ENCODE measurements around the gene NPY1R. TPM values are rescaled to one million over a fixed set of nuclear protein-coding genes. Genes with fewer than 3 reads are reported as not detected.
A peak's percentile ranks its signal among the peaks of the same experiment; 100 is the strongest.

NPY1R gene
- total and polyA plus RNA-seq, 4 donors = 11.6 to 24.4 (median 13.0) TPM

- H3K4me3 ChIP-seq (ENCODE audit: low read depth, low read length) = peak within 1 kb of the TSS; percentile 63
- H3K36me3 ChIP-seq (ENCODE audit: control insufficient read depth, insufficient read depth, low read length) = no peaks in the 10 kb centered on the region
- under 1% methylated on average over 55 of the region's 55 CpGs for WGBS (ENCODE audit: insufficient coverage)
- H3K27ac ChIP-seq (ENCODE audit: low read depth, low read length) = peak within 1 kb of the TSS; percentile 30
- no peaks in the 10 kb centered on the region for H3K9me3 ChIP-seq (ENCODE audit: control insufficient read depth, insufficient read depth, low read length)
- H3K4me1 ChIP-seq (ENCODE audit: control insufficient read depth, insufficient read depth, low read length) = peaks cover 14% of the 10 kb centered on the region
- peaks cover 16% of the 10 kb centered on the region for H3K27me3 ChIP-seq (ENCODE audit: control insufficient read depth, insufficient read depth, low read length)
- DNase-seq (ENCODE audit: low read depth in 4 of 6, low spot score in 6 of 6) = peak in 2 of 6 donors; percentile 55 to 78
Observed at GRCh38 chr4:163343604-163344146, 11.3 kb upstream of the NPY1R start, which contains the start of gene NPY5R. TSS of gene NPY5R (plus strand) at chr4:163343892. CDS start at chr4:163350274, 6,382 bp downstream.

GRCh38 chr4:163335384-163335783, 3.0 kb upstream of the NPY1R start:
- Histone ChIP-seq H3K4me3 (ENCODE audit: low read depth, low read length) (no peak overlapping the region), H3K9me3 (ENCODE audit: control insufficient read depth, insufficient read depth, low read length) (no peaks in the 10 kb centered on the region), H3K4me1 (ENCODE audit: control insufficient read depth, insufficient read depth, low read length) (peaks cover 15% of the 10 kb centered on the region), H3K36me3 (ENCODE audit: control insufficient read depth, insufficient read depth, low read length) (no peaks in the 10 kb centered on the region), H3K27me3 (ENCODE audit: control insufficient read depth, insufficient read depth, low read length) (peaks cover 8% of the 10 kb centered on the region), H3K27ac (ENCODE audit: low read depth, low read length) (no peak overlapping the region)
- 80% methylated on average over 1 of the region's 3 CpGs for WGBS (ENCODE audit: insufficient coverage)
- DNase-seq (ENCODE audit: low read depth in 4 of 6, low spot score in 6 of 6) = no peak

GRCh38 chr4:163331629-163332376, 593 bp downstream of the NPY1R start:
- peak in 2 of 6 donors; percentile 68 to 81 for DNase-seq (ENCODE audit: low read depth in 4 of 6, low spot score in 6 of 6)
- peaks cover 8% of the 10 kb centered on the region for H3K27me3 ChIP-seq (ENCODE audit: control insufficient read depth, insufficient read depth, low read length)
- 0% methylated on average over 58 of the region's 58 CpGs for WGBS (ENCODE audit: insufficient coverage)

GRCh38 chr4:163330916-163331628, 1.3 kb downstream of the NPY1R start:
- H3K36me3 ChIP-seq (ENCODE audit: control insufficient read depth, insufficient read depth, low read length) = no peaks in the 10 kb centered on the region

More at GRCh38 chr4:163331629-163332376, 593 bp downstream of the NPY1R start:
- Histone ChIP-seq H3K4me1 (ENCODE audit: control insufficient read depth, insufficient read depth, low read length) (peaks cover 15% of the 10 kb centered on the region), H3K27ac (ENCODE audit: low read depth, low read length) (peak overlapping the region; percentile 2), H3K9me3 (ENCODE audit: control insufficient read depth, insufficient read depth, low read length) (no peaks in the 10 kb centered on the region), H3K36me3 (ENCODE audit: control insufficient read depth, insufficient read depth, low read length) (no peaks in the 10 kb centered on the region), H3K4me3 (ENCODE audit: low read depth, low read length) (peak overlapping the region; percentile 72)

GRCh38 chr4:163317110-163317509, 15.3 kb downstream of the NPY1R start:
- no peak for DNase-seq (ENCODE audit: low read depth in 4 of 6, low spot score in 6 of 6)
- peaks cover 6% of the 10 kb centered on the region for H3K9me3 ChIP-seq (ENCODE audit: control insufficient read depth, insufficient read depth, low read length)
- H3K27ac ChIP-seq (ENCODE audit: low read depth, low read length) = no peak overlapping the region
- H3K4me1 ChIP-seq (ENCODE audit: control insufficient read depth, insufficient read depth, low read length) = no peaks in the 10 kb centered on the region
- WGBS (ENCODE audit: insufficient coverage) = 60% methylated on average over 1 of the region's 1 CpG
- no peaks in the 10 kb centered on the region for H3K27me3 ChIP-seq (ENCODE audit: control insufficient read depth, insufficient read depth, low read length)
- H3K4me3 ChIP-seq (ENCODE audit: low read depth, low read length) = no peak overlapping the region
- H3K36me3 ChIP-seq (ENCODE audit: control insufficient read depth, insufficient read depth, low read length) = no peaks in the 10 kb centered on the region

More at GRCh38 chr4:163330916-163331628, 1.3 kb downstream of the NPY1R start:
- DNase-seq (ENCODE audit: low read depth in 4 of 6, low spot score in 6 of 6) = peak in 2 of 6 donors; percentile 40 to 53
- Histone ChIP-seq H3K9me3 (ENCODE audit: control insufficient read depth, insufficient read depth, low read length) (no peaks in the 10 kb centered on the region), H3K4me1 (ENCODE audit: control insufficient read depth, insufficient read depth, low read length) (peaks cover 15% of the 10 kb centered on the region), H3K27ac (ENCODE audit: low read depth, low read length) (no peak overlapping the region), H3K27me3 (ENCODE audit: control insufficient read depth, insufficient read depth, low read length) (peaks cover 8% of the 10 kb centered on the region), H3K4me3 (ENCODE audit: low read depth, low read length) (peak overlapping the region; percentile 72)
- 38% methylated on average over 13 of the region's 16 CpGs for WGBS (ENCODE audit: insufficient coverage)

DNA sequence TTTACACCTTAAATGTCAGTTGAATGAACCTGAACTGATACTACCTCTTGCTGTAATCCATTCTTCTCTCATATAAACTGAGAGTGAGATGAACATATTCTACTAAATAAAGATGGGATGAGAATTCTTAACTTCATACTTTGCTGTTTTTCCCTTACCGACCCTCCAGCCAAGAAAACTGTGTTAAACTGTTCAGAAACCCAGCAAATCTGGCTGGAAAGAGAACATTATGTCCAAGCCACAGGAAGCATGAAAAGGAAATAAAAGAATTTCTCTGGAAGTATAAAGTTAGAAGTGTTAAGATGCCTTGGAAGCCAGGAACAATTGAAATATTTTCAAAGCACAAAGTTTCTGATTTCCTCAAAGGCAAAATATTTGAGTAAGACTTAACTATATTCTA, 22.9 kb downstream of the NPY1R start:
- Histone ChIP-seq H3K4me3 (ENCODE audit: low read depth, low read length) (no peak overlapping the region), H3K36me3 (ENCODE audit: control insufficient read depth, insufficient read depth, low read length) (no peaks in the 10 kb centered on the region), H3K27ac (ENCODE audit: low read depth, low read length) (no peak overlapping the region), H3K9me3 (ENCODE audit: control insufficient read depth, insufficient read depth, low read length) (no peaks in the 10 kb centered on the region), H3K27me3 (ENCODE audit: control insufficient read depth, insufficient read depth, low read length) (no peaks in the 10 kb centered on the region), H3K4me1 (ENCODE audit: control insufficient read depth, insufficient read depth, low read length) (no peaks in the 10 kb centered on the region)
- peak in 1 of 6 donors; percentile 63 for DNase-seq (ENCODE audit: low read depth in 4 of 6, low spot score in 6 of 6)
- no CpG with 5 or more reads among the region's 1 CpG for WGBS (ENCODE audit: insufficient coverage)

- no peak for DNase-seq (ENCODE audit: low read depth in 4 of 6, low spot score in 6 of 6)
- Histone ChIP-seq H3K27me3 (ENCODE audit: control insufficient read depth, insufficient read depth, low read length) (no peaks in the 10 kb centered on the region), H3K27ac (ENCODE audit: low read depth, low read length) (no peak overlapping the region), H3K4me3 (ENCODE audit: low read depth, low read length) (no peak overlapping the region), H3K36me3 (ENCODE audit: control insufficient read depth, insufficient read depth, low read length) (no peaks in the 10 kb centered on the region), H3K4me1 (ENCODE audit: control insufficient read depth, insufficient read depth, low read length) (no peaks in the 10 kb centered on the region), H3K9me3 (ENCODE audit: control insufficient read depth, insufficient read depth, low read length) (no peaks in the 10 kb centered on the region)
- WGBS (ENCODE audit: insufficient coverage) = 100% methylated on average over 1 of the region's 2 CpGs
Observed at GRCh38 chr4:163303069-163303468, 29.3 kb downstream of the NPY1R start.

- Histone ChIP-seq H3K27me3 (ENCODE audit: control insufficient read depth, insufficient read depth, low read length) (no peaks in the 10 kb centered on the region), H3K4me1 (ENCODE audit: control insufficient read depth, insufficient read depth, low read length) (no peaks in the 10 kb centered on the region)
- 79% methylated on average over 2 of the region's 3 CpGs for WGBS (ENCODE audit: insufficient coverage)
Observed at GRCh38 chr4:163300445-163300844, 32.0 kb downstream of the NPY1R start.

GRCh38 chr4:163295138-163295537, 37.3 kb downstream of the NPY1R start:
- no peaks in the 10 kb centered on the region for H3K9me3 ChIP-seq (ENCODE audit: control insufficient read depth, insufficient read depth, low read length)
- no peaks in the 10 kb centered on the region for H3K4me1 ChIP-seq (ENCODE audit: control insufficient read depth, insufficient read depth, low read length)
- no peaks in the 10 kb centered on the region for H3K36me3 ChIP-seq (ENCODE audit: control insufficient read depth, insufficient read depth, low read length)
- no peak overlapping the region for H3K4me3 ChIP-seq (ENCODE audit: low read depth, low read length)
- WGBS (ENCODE audit: insufficient coverage) = 91% methylated on average over 3 of the region's 3 CpGs
- H3K27ac ChIP-seq (ENCODE audit: low read depth, low read length) = no peak overlapping the region
- DNase-seq (ENCODE audit: low read depth in 4 of 6, low spot score in 6 of 6) = no peak
- H3K27me3 ChIP-seq (ENCODE audit: control insufficient read depth, insufficient read depth, low read length) = no peaks in the 10 kb centered on the region

More at GRCh38 chr4:163300445-163300844, 32.0 kb downstream of the NPY1R start:
- DNase-seq (ENCODE audit: low read depth in 4 of 6, low spot score in 6 of 6) = no peak
- no peak overlapping the region for H3K4me3 ChIP-seq (ENCODE audit: low read depth, low read length)
- H3K27ac ChIP-seq (ENCODE audit: low read depth, low read length) = no peak overlapping the region
- H3K36me3 ChIP-seq (ENCODE audit: control insufficient read depth, insufficient read depth, low read length) = no peaks in the 10 kb centered on the region
- no peaks in the 10 kb centered on the region for H3K9me3 ChIP-seq (ENCODE audit: control insufficient read depth, insufficient read depth, low read length)
